GM12878 (cell line): ENCODE measurements around the gene ZNF608. TPM values are rescaled to one million over a fixed set of nuclear protein-coding genes. Genes with fewer than 3 reads are reported as not detected.
A peak's percentile ranks its signal among the peaks of the same experiment; 100 is the strongest.

Experiments
- KDM1A ChIP-seq: fragments of 200-600 bp; sonication (generic); IDR thresholded peaks from 2 replicates; pipeline ENCODE4 v1.6.1; 2016; ENCODE audit warnings: borderline replicate concordance
- RUNX3 ChIP-seq: IDR thresholded peaks from 2 replicates; pipeline ENCODE4 v1.6.1; 2012; ENCODE audit warnings: low read length, inconsistent platforms
- TAF1 ChIP-seq: IDR thresholded peaks from 2 replicates; pipeline ENCODE4 v1.6.1; 2011; ENCODE audit warnings: mild to moderate bottlenecking, low read depth, low read length, borderline replicate concordance
- polyA plus RNA-seq, 11 experiments: library from polyadenylated mRNA; depleted of rRNA in 4 of 11; unstranded in 6 of 11; stranded (reverse) in 5 of 11; fragments of >200 nt; fragmentation: Nextera tagmentation in 4 of 11; fragmentation: Illumina TruSeq in 1 of 11; extraction: Ambion mirVana in 4 of 11; extraction: Trizol in 1 of 11; gene quantifications; 1 replicate in 1 of 11; 2 replicates in 10 of 11; pipeline versions ENCODE4 v1.2.1 to v1.2.3, GENCODE V29; 2011 to 2016; ENCODE audit warnings: inconsistent platforms in 2 of 11, missing spikeins in 2 of 11, low read depth in 1 of 11
- total RNA-seq, 4 experiments: library from RNA; depleted of rRNA in 3 of 4; stranded (reverse); fragments of >200 nt in 3 of 4; fragmentation: Illumina TruSeq in 1 of 4; extraction: Trizol in 1 of 4; gene quantifications; 2 replicates each; pipeline versions ENCODE4 v1.2.1 to v1.2.3, GENCODE V29; 2013 to 2021
- TF ChIP-seq, protein P1 (sequence below): IDR thresholded peaks from 2 replicates; pipeline ENCODE4 v1.6.1; 2012; ENCODE audit warnings: improper control_type of control experiment, low read depth, low read length; ENCODE audit not compliant: insufficient replicate concordance
- TF ChIP-seq, protein P2 (sequence below): fragments of 450-650 bp; IDR thresholded peaks from 2 replicates; pipeline ENCODE4 v1.6.1; 2016; ENCODE audit warnings: mild to moderate bottlenecking

ZNF608 gene
- total and polyA plus RNA-seq, 10 of the 15 experiments (the other 5 are each of a cell fraction or from before 2014, with no cell fraction given) = 0.19 to 6.7 (median 0.64) TPM

DNA sequence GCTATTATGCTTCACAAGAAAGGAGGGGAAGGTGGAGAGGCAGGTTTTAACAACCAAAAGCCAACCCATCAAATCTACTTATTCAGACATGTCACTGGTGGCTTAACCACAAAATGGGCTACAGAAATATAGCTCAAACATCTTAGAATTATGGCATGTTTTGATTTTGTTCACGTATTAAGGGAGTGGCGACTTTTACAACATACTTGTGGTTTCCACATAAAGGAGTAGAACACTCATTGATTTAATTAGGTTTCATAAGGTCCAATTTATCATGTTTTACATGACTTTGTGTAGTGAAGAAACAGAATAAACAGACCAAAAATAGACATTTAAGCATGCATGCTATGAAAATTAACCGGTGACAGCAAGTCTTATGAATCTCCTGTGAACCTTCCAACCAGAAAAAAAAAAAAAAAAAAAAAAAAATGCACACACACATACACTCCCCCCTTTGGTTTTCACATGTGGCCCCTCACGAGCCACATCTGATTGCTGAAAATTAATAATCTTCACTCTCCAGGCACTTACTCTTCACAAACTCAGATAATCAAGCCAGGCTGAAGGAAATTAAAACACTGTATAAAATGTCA is 5.4 kb downstream of the ZNF608 start (continued):
- TF ChIP-seq, protein P1, sequence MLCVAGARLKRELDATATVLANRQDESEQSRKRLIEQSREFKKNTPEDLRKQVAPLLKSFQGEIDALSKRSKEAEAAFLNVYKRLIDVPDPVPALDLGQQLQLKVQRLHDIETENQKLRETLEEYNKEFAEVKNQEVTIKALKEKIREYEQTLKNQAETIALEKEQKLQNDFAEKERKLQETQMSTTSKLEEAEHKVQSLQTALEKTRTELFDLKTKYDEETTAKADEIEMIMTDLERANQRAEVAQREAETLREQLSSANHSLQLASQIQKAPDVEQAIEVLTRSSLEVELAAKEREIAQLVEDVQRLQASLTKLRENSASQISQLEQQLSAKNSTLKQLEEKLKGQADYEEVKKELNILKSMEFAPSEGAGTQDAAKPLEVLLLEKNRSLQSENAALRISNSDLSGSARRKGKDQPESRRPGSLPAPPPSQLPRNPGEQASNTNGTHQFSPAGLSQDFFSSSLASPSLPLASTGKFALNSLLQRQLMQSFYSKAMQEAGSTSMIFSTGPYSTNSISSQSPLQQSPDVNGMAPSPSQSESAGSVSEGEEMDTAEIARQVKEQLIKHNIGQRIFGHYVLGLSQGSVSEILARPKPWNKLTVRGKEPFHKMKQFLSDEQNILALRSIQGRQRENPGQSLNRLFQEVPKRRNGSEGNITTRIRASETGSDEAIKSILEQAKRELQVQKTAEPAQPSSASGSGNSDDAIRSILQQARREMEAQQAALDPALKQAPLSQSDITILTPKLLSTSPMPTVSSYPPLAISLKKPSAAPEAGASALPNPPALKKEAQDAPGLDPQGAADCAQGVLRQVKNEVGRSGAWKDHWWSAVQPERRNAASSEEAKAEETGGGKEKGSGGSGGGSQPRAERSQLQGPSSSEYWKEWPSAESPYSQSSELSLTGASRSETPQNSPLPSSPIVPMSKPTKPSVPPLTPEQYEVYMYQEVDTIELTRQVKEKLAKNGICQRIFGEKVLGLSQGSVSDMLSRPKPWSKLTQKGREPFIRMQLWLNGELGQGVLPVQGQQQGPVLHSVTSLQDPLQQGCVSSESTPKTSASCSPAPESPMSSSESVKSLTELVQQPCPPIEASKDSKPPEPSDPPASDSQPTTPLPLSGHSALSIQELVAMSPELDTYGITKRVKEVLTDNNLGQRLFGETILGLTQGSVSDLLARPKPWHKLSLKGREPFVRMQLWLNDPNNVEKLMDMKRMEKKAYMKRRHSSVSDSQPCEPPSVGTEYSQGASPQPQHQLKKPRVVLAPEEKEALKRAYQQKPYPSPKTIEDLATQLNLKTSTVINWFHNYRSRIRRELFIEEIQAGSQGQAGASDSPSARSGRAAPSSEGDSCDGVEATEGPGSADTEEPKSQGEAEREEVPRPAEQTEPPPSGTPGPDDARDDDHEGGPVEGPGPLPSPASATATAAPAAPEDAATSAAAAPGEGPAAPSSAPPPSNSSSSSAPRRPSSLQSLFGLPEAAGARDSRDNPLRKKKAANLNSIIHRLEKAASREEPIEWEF = no peak
- TF ChIP-seq, protein P2, sequence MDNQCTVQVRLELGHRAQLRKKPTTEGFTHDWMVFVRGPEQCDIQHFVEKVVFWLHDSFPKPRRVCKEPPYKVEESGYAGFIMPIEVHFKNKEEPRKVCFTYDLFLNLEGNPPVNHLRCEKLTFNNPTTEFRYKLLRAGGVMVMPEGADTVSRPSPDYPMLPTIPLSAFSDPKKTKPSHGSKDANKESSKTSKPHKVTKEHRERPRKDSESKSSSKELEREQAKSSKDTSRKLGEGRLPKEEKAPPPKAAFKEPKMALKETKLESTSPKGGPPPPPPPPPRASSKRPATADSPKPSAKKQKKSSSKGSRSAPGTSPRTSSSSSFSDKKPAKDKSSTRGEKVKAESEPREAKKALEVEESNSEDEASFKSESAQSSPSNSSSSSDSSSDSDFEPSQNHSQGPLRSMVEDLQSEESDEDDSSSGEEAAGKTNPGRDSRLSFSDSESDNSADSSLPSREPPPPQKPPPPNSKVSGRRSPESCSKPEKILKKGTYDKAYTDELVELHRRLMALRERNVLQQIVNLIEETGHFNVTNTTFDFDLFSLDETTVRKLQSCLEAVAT = no peak; the same call in 1 of the 2 replicates
- peak; percentile 65 for TF ChIP-seq RUNX3
- TF ChIP-seq KDM1A = no peak
- TF ChIP-seq TAF1 = no peak
